Measurements from ENCODE around the gene ALDOC.

DNA sequence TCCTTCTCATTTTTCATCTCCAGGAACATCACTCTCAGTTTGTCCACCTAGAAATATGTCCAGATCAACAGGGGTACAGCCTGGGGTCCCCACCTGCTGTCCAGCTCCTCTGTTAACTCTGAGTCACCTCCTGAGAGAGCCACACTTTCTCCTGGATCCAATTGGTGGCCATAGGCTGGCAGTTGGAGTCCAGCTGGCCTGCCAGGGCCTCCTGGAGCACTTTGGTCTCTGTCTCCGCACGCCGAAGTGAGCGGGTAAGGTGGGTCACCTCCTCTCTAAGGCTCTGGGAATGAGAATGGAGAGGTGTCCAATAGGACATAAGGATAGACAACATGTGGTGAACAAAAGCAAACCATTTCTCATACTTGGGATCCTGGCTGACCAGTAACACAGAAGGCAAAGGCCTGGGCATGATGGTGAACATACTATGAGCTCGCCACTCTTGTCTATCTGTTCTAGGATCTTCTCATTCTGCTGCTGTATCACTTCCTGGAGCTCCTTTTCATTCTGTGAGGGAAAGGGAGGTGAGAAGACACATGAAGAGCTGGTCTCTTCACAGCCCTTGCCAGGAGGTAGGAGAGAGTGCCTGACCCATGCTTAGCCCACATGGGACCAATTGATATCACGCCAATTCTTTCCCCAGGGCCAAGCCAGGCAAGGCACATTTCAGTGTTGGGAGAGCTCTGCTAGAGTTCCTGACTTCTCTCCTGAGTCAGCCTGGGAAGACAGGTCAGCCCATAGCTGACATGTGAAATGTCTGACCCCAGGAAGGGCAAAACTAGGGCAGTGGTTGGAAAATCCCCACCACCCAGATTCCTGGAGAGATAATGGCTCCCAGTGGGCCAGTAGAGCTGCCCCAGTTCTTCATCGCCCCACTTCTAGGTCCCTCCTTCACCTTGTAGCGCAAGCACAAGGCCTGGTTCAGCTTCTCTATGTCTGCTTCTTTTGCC lies 1.8 kb upstream of the ALDOC start:
- TF ChIP-seq POLR2AphosphoS5 (IDR thresholded peaks at IDR 0.05; ENCODE audit: low read depth, low read length) (no peak), EP300 (IDR thresholded peaks at IDR 0.05; ENCODE audit: borderline replicate concordance in 1 of 2, low read depth in 1 of 2, low read length in 1 of 2) (no peak)
- TF ChIP-seq, protein P1, sequence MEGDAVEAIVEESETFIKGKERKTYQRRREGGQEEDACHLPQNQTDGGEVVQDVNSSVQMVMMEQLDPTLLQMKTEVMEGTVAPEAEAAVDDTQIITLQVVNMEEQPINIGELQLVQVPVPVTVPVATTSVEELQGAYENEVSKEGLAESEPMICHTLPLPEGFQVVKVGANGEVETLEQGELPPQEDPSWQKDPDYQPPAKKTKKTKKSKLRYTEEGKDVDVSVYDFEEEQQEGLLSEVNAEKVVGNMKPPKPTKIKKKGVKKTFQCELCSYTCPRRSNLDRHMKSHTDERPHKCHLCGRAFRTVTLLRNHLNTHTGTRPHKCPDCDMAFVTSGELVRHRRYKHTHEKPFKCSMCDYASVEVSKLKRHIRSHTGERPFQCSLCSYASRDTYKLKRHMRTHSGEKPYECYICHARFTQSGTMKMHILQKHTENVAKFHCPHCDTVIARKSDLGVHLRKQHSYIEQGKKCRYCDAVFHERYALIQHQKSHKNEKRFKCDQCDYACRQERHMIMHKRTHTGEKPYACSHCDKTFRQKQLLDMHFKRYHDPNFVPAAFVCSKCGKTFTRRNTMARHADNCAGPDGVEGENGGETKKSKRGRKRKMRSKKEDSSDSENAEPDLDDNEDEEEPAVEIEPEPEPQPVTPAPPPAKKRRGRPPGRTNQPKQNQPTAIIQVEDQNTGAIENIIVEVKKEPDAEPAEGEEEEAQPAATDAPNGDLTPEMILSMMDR (IDR thresholded peaks at IDR 0.05): no peak

All from SK-N-SH (cell line).